LoVo (cell line): ENCODE measurements around the gene LHX4.

Source experiments
- DNase-seq: peaks from one replicate; pipeline ENCODE4 v3.0.0-alpha.2; 2016; ENCODE audit warnings: low spot score

The LHX4 gene

GRCh38 chr1:180299479-180300221 lies 69.6 kb downstream of the LHX4 start:
- no peak for DNase-seq

GRCh38 chr1:180301135-180301742 lies 71.2 kb downstream of the LHX4 start:
- DNase-seq: no peak

- no peak for DNase-seq
Measured at GRCh38 chr1:180309338-180309737, 79.3 kb downstream of the LHX4 start.

- no peak for DNase-seq
Measured at GRCh38 chr1:180310095-180310494, 80.0 kb downstream of the LHX4 start.

- DNase-seq: peak; percentile 6
Measured at GRCh38 chr1:180311011-180311730, 81.1 kb downstream of the LHX4 start.

GRCh38 chr1:180312926-180313325 lies 82.9 kb downstream of the LHX4 start:
- DNase-seq: no peak

- no peak for DNase-seq
Measured at GRCh38 chr1:180327089-180327488, 97.0 kb downstream of the LHX4 start.
